Vagina (tissue), 2 donors: ENCODE measurements around the gene PRCP.

Experiments used
- CTCF ChIP-seq, 3 experiments: fragments of 450-650 bp in 2 of 3; fragments of 200-600 bp in 1 of 3; sonication (generic) in 1 of 3; IDR thresholded peaks; one replicate each; pipeline ENCODE4 v1.5.1; 2017 to 2019; ENCODE audit warnings: antibody characterized with exemption in 3 of 3, mild to moderate bottlenecking in 2 of 3, moderate library complexity in 2 of 3
- POLR2A ChIP-seq, 2 donors: fragments of 450-650 bp; IDR thresholded peaks; one replicate each; pipeline ENCODE4 v1.6.1; 2017; ENCODE audit warnings: antibody characterized with exemption in 2 of 2, mild to moderate bottlenecking in 2 of 2, moderate library complexity in 2 of 2
- POLR2AphosphoS5 ChIP-seq, 2 donors: sonication (generic); formaldehyde crosslinking; IDR thresholded peaks; one replicate each; pipeline ENCODE4 v1.9.0; 2017; ENCODE audit warnings: antibody characterized with exemption in 2 of 2, mild to moderate bottlenecking in 2 of 2, low read depth in 1 of 2; ENCODE audit not compliant: insufficient read depth in 1 of 2

GRCh38 chr11:82869657-82870056, 30.6 kb downstream of the PRCP start:
- TF ChIP-seq POLR2A (IDR thresholded peaks at IDR 0.05) (no peak), POLR2AphosphoS5 (IDR thresholded peaks at IDR 0.05; ENCODE audit: insufficient read depth in 1 of 2, low read depth in 1 of 2) (peak in 1 of 2 donors; percentile 78), CTCF (IDR thresholded peaks at IDR 0.05) (no peak)
